NCI-H2081 (cell line): ENCODE results near the gene ZNF358.

Experiments used
- DNase-seq, 2 experiments: peaks; one replicate each; lab custom pipeline; 2025; lab: John Stamatoyannopoulos, UW

Gene ZNF358

DNA sequence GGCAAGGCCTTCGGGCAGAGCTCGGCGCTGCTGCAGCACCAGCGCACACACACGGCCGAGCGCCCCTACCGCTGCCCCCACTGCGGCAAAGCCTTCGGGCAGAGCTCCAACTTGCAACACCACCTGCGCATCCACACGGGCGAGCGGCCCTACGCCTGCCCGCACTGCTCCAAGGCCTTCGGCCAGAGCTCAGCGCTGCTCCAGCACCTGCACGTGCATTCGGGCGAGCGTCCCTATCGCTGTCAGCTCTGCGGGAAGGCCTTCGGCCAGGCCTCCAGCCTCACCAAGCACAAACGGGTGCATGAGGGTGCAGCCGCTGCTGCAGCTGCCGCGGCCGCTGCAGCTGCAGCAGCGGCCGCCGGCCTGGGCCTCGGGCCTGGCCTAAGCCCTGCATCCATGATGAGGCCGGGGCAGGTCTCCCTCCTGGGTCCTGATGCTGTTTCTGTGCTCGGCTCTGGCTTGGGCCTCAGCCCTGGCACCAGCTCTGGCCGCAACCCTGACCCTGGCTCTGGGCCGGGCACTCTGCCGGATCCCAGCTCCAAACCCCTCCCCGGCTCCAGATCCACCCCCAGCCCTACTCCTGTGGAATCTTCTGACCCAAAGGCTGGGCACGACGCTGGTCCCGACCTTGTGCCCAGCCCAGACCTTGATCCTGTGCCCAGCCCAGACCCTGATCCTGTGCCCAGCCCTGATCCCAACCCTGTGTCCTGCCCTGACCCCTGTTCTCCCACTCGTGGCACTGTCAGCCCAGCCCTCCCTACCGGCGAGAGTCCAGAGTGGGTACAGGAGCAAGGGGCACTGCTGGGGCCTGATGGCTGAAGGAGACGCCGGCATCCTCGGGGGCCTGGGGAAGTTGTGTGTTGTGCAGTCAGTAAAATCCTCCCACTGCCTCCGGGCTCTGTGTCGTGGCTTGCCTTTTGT is 4.5 kb downstream of the ZNF358 start:
- DNase-seq = no peak

- DNase-seq = no peak
Observed at GRCh38 chr19:7521551-7522071, 5.7 kb downstream of the ZNF358 start.

- peak; percentile 96 for DNase-seq
Observed at GRCh38 chr19:7522072-7522922, 6.4 kb downstream of the ZNF358 start, which contains the start of gene MCOLN1. Gene MCOLN1, plus strand, starts transcription at chr19:7522624. Its CDS starts 127 bp downstream, at chr19:7522751.

DNA sequence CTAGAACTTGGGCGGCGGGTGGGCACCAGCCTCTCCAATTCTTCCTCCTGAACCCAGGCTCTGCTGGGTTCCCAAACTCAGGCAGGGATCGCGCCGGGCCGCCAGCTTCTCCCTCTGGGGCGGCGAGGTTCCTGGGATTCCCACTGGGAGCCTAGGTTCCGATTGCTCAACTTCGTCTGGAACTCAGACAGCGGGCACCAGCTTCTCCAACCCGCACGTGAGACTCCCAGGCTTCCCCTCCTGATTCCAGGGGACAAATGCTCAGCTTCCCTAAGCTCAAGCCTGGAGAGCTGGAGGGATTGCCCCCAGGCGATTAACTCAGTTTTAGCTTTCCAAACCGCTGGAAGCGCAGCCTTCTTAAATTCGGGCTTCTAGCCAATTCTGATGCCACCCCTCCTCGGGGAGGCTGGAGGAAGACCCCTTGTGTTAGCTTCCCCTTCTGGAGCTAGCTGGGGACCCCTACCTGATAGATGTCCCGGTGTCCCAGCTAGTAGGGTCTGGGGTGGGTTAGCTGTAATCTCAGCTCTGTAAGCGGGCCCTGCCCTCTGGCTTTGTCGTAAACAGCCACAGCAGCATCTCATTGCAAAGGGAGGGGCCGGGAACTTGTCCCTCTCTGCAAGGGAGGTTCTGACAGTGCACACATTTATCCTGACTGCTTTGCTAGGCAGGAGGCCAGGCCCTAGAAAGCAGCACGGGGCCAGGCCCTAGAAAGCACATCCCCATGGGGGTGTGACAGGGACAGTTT is 7.2 kb downstream of the ZNF358 start:
- DNase-seq = no peak

DNA sequence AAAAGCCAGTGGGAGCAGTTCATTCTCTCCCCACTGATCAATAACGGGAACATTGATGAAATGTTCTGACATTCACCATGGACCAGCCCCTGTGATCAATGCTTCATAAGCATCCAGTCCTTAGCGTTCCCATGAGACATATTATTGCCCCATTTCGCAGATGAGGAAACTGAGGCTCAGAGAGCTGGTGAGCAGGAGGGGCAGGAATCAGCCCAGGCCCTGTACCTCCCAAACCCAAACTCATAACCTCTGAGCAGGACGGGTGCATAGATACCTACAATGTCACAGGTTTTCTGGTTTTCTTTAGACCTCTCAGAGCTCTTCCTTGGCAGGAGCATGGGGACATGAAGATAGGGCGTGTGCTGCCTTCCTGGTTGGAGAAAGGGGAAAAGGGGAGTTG is 8.6 kb downstream of the ZNF358 start:
- DNase-seq = no peak

- DNase-seq = no peak
Observed at GRCh38 chr19:7524992-7525739, 9.3 kb downstream of the ZNF358 start.

DNA sequence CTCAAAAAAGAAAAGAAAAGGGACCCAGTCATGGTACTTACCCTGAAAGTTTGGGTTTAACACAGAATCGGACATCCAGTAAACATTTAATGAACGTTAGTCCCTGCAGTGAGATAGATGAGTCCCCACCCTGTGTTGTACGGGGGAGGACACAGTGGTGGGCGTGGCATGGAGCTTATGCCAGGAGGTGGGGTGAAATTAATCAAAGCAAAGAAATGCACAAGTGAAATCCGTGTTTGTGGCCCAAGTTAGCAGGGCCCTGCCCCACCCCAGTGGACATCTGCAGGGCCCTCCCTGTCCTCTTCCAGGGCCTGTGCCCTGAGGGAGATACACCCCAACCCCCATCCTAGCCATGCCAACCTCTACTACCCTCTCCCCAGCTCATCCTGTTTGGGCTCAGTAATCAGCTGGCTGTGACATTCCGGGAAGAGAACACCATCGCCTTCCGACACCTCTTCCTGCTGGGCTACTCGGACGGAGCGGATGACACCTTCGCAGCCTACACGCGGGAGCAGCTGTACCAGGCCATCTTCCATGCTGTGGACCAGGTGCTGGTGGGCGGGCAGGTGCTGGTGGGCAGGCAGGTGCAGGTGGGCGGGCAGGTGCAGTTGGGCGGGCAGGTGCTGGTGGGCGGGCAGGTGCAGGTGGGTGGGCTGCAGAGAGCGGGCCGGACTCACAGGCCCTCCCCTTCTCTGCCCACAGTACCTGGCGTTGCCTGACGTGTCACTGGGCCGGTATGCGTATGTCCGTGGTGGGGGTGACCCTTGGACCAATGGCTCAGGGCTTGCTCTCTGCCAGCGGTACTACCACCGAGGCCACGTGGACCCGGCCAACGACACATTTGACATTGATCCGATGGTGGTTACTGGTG is 10.4 kb downstream of the ZNF358 start:
- DNase-seq = no peak

DNA sequence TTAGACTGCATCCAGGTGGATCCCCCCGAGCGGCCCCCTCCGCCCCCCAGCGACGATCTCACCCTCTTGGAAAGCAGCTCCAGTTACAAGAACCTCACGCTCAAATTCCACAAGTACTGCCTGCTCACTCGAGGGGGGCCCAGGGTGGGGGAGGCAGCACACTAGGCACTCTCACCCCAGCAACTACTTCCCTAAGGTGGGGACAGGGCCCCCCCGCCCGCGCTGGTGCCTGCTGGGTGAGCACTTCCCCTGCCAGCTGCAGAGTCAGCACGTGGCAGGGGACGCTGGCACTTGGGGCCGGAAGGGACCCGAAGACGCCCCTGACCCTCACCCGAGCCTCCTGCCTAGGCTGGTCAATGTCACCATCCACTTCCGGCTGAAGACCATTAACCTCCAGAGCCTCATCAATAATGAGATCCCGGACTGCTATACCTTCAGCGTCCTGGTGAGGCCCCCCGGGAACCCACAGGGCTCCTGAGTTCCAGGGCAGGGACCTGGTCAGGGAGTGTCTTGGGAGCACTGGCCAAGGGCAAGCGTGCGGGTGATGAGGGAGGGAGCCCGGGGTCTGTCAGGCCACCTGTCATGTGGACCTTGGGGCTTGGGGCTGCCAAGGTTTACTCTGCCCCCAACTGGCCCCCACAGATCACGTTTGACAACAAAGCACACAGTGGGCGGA is 11.8 kb downstream of the ZNF358 start:
- DNase-seq = no peak

DNA sequence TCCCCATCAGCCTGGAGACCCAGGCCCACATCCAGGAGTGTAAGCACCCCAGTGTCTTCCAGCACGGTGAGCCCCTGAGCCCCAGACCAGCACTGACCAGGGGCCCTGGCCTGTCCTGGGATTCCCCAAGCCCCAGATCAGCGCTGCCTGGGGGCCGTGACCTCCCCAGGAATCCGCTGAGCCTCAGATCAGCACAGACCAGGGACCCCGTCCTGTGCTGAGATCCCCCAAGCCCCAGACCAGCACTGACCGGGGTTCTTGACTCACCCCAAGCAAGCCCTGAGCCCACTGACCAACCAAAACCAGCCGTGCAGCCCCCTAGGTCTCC is 12.3 kb downstream of the ZNF358 start:
- DNase-seq = no peak

- no peak for DNase-seq
Observed at GRCh38 chr19:7528522-7529245, 12.8 kb downstream of the ZNF358 start.

DNA sequence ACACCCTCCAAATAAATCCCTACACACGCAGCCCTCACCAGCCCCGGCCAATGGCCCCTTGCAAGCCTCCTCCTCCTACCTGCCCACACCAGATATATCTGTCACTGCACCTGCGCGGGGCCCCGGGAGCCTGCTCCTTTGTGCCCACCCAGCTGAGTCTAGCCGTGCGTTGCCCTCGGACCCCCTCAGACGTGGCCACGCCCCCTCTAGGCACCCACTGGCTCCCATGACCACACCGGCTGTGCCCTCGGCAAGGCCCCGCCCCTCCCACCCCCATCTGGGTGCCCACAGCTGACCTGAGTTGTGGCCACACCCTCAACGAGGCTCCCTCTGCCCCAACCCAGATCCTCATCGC is 13.3 kb downstream of the ZNF358 start:
- DNase-seq = no peak

DNA sequence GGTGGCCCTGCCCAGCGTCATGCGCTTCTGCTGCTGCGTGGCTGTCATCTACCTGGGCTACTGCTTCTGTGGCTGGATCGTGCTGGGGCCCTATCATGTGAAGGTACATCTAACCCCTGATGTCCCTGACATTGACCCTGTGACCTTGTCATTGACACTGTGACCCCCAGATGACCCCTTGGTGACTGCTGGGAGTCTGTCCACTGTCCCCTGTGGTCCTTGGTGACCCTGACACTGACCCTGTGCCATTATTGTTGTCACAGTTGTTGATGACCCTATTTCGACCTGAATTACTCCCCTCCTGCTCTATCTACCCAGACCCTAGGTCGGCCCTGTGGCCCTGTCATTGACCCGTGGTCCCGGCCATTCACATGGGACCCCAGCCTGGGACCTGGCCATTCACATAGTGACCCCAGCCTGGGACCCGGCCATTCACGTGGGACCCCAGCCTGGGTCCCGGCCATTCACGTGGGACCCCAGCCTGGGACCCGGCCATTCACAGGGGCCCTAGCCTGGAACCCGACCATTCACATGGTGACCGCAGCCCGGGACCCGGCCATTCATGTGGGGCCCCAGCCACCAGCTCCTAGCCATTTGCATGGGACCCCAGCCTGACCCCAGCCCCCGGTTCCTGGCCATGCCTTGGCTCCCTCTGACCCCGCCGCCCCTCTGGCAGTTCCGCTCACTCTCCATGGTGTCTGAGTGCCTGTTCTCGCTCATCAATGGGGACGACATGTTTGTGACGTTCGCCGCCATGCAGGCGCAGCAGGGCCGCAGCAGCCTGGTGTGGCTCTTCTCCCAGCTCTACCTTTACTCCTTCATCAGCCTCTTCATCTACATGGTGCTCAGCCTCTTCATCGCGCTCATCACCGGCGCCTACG is 13.9 kb downstream of the ZNF358 start:
- no peak for DNase-seq

DNA sequence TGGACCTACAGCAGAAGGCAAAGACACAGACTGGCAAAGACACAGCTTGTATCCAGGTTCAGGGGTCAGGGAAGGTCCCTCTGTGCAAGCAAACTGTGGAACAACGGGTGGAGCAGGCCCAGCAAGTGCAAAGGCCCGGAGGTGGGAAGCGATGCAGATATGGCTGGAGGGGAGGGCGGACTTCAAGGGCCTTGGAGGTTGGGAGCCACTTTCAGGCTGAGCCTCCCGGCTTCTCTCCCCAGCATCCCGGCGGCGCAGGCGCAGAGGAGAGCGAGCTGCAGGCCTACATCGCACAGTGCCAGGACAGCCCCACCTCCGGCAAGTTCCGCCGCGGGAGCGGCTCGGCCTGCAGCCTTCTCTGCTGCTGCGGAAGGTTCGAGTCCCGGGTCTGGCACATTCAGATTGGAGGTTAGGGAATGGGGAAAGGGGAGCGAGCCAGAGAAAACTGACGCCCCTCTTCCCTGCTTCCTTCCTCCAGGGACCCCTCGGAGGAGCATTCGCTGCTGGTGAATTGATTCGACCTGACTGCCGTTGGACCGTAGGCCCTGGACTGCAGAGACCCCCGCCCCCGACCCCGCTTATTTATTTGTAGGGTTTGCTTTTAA is 17.5 kb downstream of the ZNF358 start:
- DNase-seq = no peak

DNA sequence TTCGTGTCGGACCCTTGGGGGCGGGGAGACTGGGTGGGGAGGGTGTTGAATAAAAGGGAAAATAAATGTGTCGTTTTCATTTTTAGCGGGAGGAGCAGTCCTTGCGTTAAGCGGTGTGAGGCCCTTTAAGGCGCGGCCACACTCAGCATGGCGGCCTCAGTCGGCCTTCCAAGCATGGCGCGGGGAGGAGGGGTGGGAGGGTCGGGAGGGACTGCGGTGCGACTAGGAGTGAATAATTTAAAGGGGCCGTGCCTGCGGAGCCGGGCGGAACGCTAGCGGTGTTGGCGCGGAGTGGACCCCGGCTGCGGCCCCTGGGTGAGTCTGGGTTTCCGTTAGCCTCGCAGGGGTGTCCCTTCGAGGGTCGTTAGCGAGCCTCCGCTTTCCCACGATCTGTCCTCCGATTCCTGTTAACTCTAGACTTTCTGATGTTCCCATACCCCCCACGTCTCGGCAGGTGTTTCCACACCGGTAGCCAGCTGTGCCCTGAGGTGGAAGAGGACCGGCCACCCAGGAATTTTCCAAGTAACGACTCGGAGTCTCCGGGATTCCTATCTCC is 18.1 kb downstream of the ZNF358 start:
- peak; percentile 78 to 84 for DNase-seq

DNA sequence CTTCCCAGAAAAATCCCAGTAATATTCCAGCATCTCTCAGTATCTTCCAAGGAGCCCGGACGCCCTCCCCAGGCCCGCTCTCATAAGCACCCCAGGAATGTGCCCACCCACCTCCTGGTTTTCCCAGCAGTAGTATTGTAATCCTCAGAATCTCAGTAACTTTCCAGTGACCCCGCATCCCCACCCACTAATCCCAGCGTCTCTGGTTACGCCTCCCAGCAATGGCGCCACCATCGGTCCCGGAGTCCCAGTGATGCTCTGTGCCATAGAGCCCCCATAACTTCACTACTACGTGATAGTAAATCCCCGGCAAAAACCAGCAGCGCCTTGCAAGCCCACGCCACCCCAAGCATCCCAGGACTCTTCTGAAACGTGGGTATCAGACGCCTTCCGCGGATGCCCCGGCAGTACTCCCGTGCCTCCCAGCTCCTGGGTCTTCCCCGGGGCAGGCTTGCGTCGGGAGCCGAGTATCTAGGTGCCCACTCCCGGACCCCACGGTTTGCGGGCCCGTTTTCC is 18.7 kb downstream of the ZNF358 start:
- peak; percentile 8 to 13 for DNase-seq

- peak; percentile 90 to 92 for DNase-seq
Observed at GRCh38 chr19:7535047-7535997, 19.4 kb downstream of the ZNF358 start, which contains the start of gene PNPLA6. Gene PNPLA6, plus strand, starts transcription at chr19:7535717. Its CDS starts 72 bp downstream, at chr19:7535789.
